ENCODE measurements around the gene AP5Z1. TPM values are rescaled to one million over a fixed set of nuclear protein-coding genes. Genes with fewer than 3 reads are reported as not detected.

AP5Z1 gene
- total and polyA plus RNA-seq, 2 experiments from 2014 or later: 31.2 to 44.5 TPM

DNA sequence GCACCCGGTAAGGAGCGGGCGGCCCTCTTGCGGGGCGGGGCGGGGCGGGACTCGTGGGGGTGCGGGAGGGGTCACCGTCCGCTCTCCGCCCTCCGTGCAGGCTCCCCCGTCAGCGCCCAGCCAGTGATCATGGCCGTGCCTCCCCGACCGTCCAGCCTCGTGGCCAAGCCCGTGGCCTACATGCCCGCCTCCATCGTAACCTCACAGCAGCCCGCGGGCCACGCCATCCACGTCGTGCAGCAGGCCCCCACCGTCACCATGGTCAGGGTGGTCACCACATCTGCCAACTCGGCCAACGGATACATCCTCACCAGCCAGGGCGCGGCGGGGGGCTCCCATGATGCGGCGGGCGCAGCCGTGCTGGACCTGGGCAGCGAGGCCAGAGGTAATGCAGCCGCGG, 16.2 kb upstream of the AP5Z1 start:
- no peak for TF ChIP-seq EZH2phosphoT487 (IDR thresholded peaks at IDR 0.05; ENCODE audit: insufficient read depth, low read depth)
- H3K4me1 ChIP-seq (ENCODE audit: insufficient read depth): no peaks in the 10 kb centered on the region
- peaks cover 21% of the 10 kb centered on the region for H3K79me2 ChIP-seq (ENCODE audit: insufficient read depth)
- H2AFZ ChIP-seq: no peak overlapping the region
- H3K9me3 ChIP-seq (ENCODE audit: low read depth): no peaks in the 10 kb centered on the region
- peaks cover 37% of the 10 kb centered on the region; the same call in 1 of the 2 replicates for H3K36me3 ChIP-seq (ENCODE audit: low read depth)
- no peak overlapping the region for H3K27ac ChIP-seq
- H4K20me1 ChIP-seq (ENCODE audit: insufficient read depth): no peaks in the 10 kb centered on the region
- H3K4me3 ChIP-seq: no peak overlapping the region
- H3K9me2 ChIP-seq (ENCODE audit: insufficient read depth): no peaks in the 10 kb centered on the region
- no peak for DNase-seq
- no peaks in the 10 kb centered on the region for H3F3A ChIP-seq (ENCODE audit: insufficient read depth)
- no peaks in the 10 kb centered on the region for H3K27me3 ChIP-seq (replicated peaks; ENCODE audit: insufficient read depth)
- H3K4me2 ChIP-seq (ENCODE audit: unreplicated experiment): no peak overlapping the region
- in situ Hi-C loops (cut with MboI): no loop called here
- WGBS, 2 experiments (ENCODE audit: low coverage in 1 of 2, low lambda C conversion rate in 2 of 2, missing lambda C conversion rate in 2 of 2): 98 to 100% methylated on average over 21 to 40 of the region's 40 CpGs
- H3K9ac ChIP-seq: no peak overlapping the region

DNA sequence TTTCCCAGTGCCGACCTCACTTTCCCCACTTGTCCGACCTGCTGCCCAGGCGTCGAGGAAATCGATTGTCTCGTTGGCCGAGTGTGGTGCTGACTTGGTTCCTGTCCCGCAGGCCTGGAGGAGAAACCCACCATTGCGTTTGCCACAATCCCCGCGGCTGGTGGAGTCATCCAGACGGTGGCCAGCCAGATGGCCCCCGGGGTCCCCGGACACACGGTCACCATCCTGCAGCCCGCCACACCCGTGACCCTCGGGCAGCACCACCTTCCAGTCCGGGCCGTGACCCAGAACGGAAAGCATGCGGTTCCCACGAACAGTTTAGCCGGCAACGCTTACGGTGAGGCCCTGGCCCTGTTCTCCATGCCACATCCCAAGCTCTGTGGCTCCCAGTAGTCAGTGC, 14.5 kb upstream of the AP5Z1 start:
- Histone ChIP-seq H3K9ac (no peak overlapping the region), H3K9me3 (ENCODE audit: low read depth) (no peaks in the 10 kb centered on the region), H3K27me3 (replicated peaks; ENCODE audit: insufficient read depth) (no peaks in the 10 kb centered on the region), H4K20me1 (ENCODE audit: insufficient read depth) (no peaks in the 10 kb centered on the region), H3K79me2 (ENCODE audit: insufficient read depth) (peaks cover 21% of the 10 kb centered on the region), H3F3A (ENCODE audit: insufficient read depth) (no peaks in the 10 kb centered on the region), H3K36me3 (ENCODE audit: low read depth) (peaks cover 37% of the 10 kb centered on the region; the same call in 1 of the 2 replicates), H3K4me3 (no peak overlapping the region), H3K9me2 (ENCODE audit: insufficient read depth) (no peaks in the 10 kb centered on the region), H3K27ac (no peak overlapping the region), H2AFZ (no peak overlapping the region), H3K4me1 (ENCODE audit: insufficient read depth) (no peaks in the 10 kb centered on the region), H3K4me2 (ENCODE audit: unreplicated experiment) (no peak overlapping the region)
- no peak for DNase-seq
- no peak for TF ChIP-seq EZH2phosphoT487 (IDR thresholded peaks at IDR 0.05; ENCODE audit: insufficient read depth, low read depth)
- TF ChIP-seq EZH2 (IDR thresholded peaks at IDR 0.05; ENCODE audit: insufficient read depth, poor library complexity, severe bottlenecking): no peak
- in situ Hi-C loops (cut with MboI): no loop called here
- WGBS, 2 experiments (ENCODE audit: low coverage in 1 of 2, low lambda C conversion rate in 2 of 2, missing lambda C conversion rate in 2 of 2): 95 to 96% methylated on average over 23 to 26 of the region's 26 CpGs

DNA sequence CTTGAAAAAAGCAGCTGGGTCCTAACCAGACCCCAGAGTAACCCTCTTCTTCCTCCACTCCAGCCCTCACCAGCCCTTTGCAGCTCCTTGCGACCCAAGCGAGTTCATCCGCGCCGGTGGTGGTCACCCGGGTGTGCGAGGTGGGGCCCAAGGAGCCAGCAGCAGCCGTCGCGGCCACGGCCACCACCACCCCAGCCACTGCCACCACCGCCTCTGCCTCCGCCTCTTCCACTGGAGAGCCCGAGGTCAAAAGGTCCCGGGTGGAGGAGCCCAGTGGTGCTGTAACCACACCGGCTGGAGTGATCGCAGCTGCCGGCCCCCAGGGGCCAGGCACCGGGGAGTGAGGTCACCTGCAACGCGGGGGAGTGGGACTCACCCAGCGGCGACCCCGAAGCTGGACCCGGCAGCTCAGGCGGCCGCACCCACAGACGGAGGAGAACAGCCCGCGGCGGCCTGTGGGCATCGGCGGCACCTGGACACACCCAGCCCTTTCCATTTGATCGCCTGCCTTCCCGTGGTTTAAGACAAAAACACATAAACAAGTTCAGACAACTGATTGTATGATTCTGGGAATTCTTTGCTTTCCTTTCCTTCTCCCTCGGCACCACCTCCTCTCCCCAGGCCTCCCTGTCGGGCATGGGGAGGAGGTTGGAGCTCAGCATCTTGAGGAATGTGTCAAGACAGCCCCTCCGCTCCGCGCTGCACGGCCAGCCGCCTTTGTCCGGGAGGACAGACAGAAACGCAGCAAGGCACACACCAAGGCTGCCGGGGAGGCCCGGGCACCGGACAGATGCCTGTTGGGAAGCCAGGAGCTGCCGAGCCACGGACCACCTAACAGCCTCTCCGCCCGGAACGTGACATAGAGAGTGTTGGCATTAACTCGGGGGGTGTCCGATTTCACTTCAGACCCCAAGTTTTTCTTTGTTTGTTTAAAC, 13.0 kb upstream of the AP5Z1 start:
- Histone ChIP-seq H3K9me3 (ENCODE audit: low read depth) (no peaks in the 10 kb centered on the region), H3K36me3 (ENCODE audit: low read depth) (peaks cover 22% of the 10 kb centered on the region; the same call in 1 of the 2 replicates)

GRCh38 chr7:4763091-4763793, 12.2 kb upstream of the AP5Z1 start:
- Histone ChIP-seq H3K4me3 (no peak overlapping the region), H3K27me3 (replicated peaks; ENCODE audit: insufficient read depth) (no peaks in the 10 kb centered on the region), H3F3A (ENCODE audit: insufficient read depth) (no peaks in the 10 kb centered on the region), H3K9me2 (ENCODE audit: insufficient read depth) (no peaks in the 10 kb centered on the region), H3K36me3 (ENCODE audit: low read depth) (peaks cover 19% of the 10 kb centered on the region; the same call in 1 of the 2 replicates), H3K27ac (no peak overlapping the region), H3K79me2 (ENCODE audit: insufficient read depth) (peaks cover 32% of the 10 kb centered on the region), H3K9me3 (ENCODE audit: low read depth) (no peaks in the 10 kb centered on the region), H4K20me1 (ENCODE audit: insufficient read depth) (no peaks in the 10 kb centered on the region), H3K9ac (no peak overlapping the region), H3K4me2 (ENCODE audit: unreplicated experiment) (no peak overlapping the region), H3K4me1 (ENCODE audit: insufficient read depth) (no peaks in the 10 kb centered on the region), H2AFZ (no peak overlapping the region)
- TF ChIP-seq EZH2phosphoT487 (IDR thresholded peaks at IDR 0.05; ENCODE audit: insufficient read depth, low read depth) (no peak), EZH2 (IDR thresholded peaks at IDR 0.05; ENCODE audit: insufficient read depth, poor library complexity, severe bottlenecking) (no peak)
- in situ Hi-C loops (cut with MboI): no loop called here
- WGBS, 2 experiments (ENCODE audit: low coverage in 1 of 2, low lambda C conversion rate in 2 of 2, missing lambda C conversion rate in 2 of 2): 60 to 68% methylated on average over 30 to 32 of the region's 32 CpGs
- no peak for DNase-seq

More for the DNA sequence above, 13.0 kb upstream of the AP5Z1 start:
- Histone ChIP-seq H3K79me2 (ENCODE audit: insufficient read depth) (peaks cover 32% of the 10 kb centered on the region), H2AFZ (no peak overlapping the region), H3K4me1 (ENCODE audit: insufficient read depth) (no peaks in the 10 kb centered on the region), H3K9ac (no peak overlapping the region), H4K20me1 (ENCODE audit: insufficient read depth) (no peaks in the 10 kb centered on the region), H3K4me3 (no peak overlapping the region), H3K9me2 (ENCODE audit: insufficient read depth) (no peaks in the 10 kb centered on the region), H3K4me2 (ENCODE audit: unreplicated experiment) (no peak overlapping the region), H3F3A (ENCODE audit: insufficient read depth) (no peaks in the 10 kb centered on the region), H3K27ac (no peak overlapping the region), H3K27me3 (replicated peaks; ENCODE audit: insufficient read depth) (no peaks in the 10 kb centered on the region)
- WGBS, 2 experiments (ENCODE audit: low coverage in 1 of 2, low lambda C conversion rate in 2 of 2, missing lambda C conversion rate in 2 of 2): 94 to 95% methylated on average over 51 to 54 of the region's 54 CpGs
- in situ Hi-C loops (cut with MboI): no loop called here
- DNase-seq: no peak
- no peak for TF ChIP-seq EZH2phosphoT487 (IDR thresholded peaks at IDR 0.05; ENCODE audit: insufficient read depth, low read depth)

All from GM23248 (cell line).